ENCODE data around the gene UBXN7.

DNA sequence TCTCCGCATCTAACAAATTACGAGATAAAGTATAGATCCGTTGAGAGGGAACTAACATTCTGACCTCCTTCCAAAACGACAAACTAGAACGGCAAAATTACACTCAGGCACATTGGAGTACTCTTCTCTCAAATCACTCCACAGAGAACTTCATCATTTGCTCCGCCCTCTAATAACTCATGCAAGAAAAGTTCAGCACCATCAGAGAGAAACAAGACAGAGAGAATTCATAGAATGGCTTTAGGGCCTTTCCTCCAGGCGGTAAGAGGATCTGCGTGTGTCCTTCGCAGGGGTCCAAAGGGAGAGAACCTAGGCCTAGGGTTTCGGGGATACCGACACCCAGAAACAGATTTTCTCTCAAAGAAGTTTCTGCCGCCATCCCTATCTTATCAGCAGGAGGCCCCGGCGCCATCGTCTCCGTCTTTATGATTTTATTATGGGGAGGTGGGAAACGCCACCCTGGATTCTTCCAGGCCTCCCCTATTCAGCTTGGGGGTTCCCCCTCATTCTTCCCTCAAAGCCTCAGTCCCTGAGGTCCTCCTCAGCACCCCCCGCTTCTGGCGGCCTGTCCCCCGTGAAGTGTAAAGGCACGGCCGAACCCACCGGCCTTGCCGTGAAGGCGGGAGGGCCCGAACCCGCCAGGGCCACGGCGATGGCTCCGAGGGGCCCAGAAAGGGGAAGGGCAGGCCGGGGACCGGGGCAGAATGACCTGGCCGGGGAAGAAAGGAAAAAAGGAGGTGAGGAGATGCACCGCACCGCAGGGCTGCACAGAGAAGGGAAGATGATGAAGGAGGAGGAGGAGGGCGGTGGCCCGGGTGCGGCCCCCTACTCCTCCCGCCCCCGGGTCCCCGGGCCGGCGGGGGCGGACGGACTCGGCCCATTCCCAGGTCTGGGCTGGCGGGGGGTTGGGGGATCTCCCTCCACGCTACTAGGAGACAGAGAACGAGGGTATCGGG lies 768 bp downstream of the UBXN7 start:
- TF ChIP-seq, protein P1, sequence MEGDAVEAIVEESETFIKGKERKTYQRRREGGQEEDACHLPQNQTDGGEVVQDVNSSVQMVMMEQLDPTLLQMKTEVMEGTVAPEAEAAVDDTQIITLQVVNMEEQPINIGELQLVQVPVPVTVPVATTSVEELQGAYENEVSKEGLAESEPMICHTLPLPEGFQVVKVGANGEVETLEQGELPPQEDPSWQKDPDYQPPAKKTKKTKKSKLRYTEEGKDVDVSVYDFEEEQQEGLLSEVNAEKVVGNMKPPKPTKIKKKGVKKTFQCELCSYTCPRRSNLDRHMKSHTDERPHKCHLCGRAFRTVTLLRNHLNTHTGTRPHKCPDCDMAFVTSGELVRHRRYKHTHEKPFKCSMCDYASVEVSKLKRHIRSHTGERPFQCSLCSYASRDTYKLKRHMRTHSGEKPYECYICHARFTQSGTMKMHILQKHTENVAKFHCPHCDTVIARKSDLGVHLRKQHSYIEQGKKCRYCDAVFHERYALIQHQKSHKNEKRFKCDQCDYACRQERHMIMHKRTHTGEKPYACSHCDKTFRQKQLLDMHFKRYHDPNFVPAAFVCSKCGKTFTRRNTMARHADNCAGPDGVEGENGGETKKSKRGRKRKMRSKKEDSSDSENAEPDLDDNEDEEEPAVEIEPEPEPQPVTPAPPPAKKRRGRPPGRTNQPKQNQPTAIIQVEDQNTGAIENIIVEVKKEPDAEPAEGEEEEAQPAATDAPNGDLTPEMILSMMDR (IDR thresholded peaks at IDR 0.05) = no peak
- TF ChIP-seq POLR2AphosphoS5 (IDR thresholded peaks at IDR 0.05) = no peak

All from suprapubic skin (tissue), 3 donors.